Right lobe of liver (tissue), 4 donors: Measurements from ENCODE around the gene ALDOC.

Source experiments
- CTCF ChIP-seq, 4 donors: fragments of 200-600 bp in 3 of 4; fragments of 450-650 bp in 1 of 4; IDR thresholded peaks; one replicate each; pipeline versions ENCODE4 v1.5.1 to v1.8.0; 2016 to 2022; ENCODE audit warnings: antibody characterized with exemption in 4 of 4, mild to moderate bottlenecking in 2 of 4
- POLR2A ChIP-seq: fragments of 450-650 bp; IDR thresholded peaks from one replicate; pipeline ENCODE4 v1.6.1; 2017; ENCODE audit warnings: antibody characterized with exemption, mild to moderate bottlenecking
- donor health status: DM: no; HTN: no; CAD: no.
- donor health status: DM: no; HTN: no; CAD: no.
- donor health status: DM: no; HTN: yes; CAD: no.

- no peak for TF ChIP-seq POLR2A
- TF ChIP-seq CTCF (IDR thresholded peaks at IDR 0.05): no peak
Observed at GRCh38 chr17:28574526-28574925, 2.2 kb downstream of the ALDOC start.
